Measurements from ENCODE around the gene SDC1.
"Not testable (repeated sequence)": the region's sequence is repeated elsewhere in the genome, so short reads cannot be mapped to it uniquely, and the experiment has no call there.

- not testable (repeated sequence) for TF ChIP-seq POLR2A (IDR thresholded peaks at IDR 0.05)
- TF ChIP-seq, protein P1, sequence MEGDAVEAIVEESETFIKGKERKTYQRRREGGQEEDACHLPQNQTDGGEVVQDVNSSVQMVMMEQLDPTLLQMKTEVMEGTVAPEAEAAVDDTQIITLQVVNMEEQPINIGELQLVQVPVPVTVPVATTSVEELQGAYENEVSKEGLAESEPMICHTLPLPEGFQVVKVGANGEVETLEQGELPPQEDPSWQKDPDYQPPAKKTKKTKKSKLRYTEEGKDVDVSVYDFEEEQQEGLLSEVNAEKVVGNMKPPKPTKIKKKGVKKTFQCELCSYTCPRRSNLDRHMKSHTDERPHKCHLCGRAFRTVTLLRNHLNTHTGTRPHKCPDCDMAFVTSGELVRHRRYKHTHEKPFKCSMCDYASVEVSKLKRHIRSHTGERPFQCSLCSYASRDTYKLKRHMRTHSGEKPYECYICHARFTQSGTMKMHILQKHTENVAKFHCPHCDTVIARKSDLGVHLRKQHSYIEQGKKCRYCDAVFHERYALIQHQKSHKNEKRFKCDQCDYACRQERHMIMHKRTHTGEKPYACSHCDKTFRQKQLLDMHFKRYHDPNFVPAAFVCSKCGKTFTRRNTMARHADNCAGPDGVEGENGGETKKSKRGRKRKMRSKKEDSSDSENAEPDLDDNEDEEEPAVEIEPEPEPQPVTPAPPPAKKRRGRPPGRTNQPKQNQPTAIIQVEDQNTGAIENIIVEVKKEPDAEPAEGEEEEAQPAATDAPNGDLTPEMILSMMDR (IDR thresholded peaks at IDR 0.05) = not testable (repeated sequence)
Measured at GRCh38 chr2:20234597-20234996, 9.7 kb upstream of the SDC1 start.

All from right lobe of liver (tissue), 4 donors.